Subcutaneous adipose tissue (tissue), 4 donors: ENCODE results near the gene FOXO1. TPM values are rescaled to one million over a fixed set of nuclear protein-coding genes. Genes with fewer than 3 reads are reported as not detected.

Experiments
- CTCF ChIP-seq: fragments of 450-650 bp; IDR thresholded peaks from one replicate; pipeline ENCODE4 v1.5.1; 2016; ENCODE audit warnings: low read depth, mild to moderate bottlenecking, control low read depth, antibody characterized with exemption, moderate library complexity
- total RNA-seq, 4 donors: library from RNA; depleted of rRNA; stranded (reverse); fragments of >200 nt; gene quantifications; one replicate each; pipeline ENCODE4 v1.1.0, GENCODE V29; 2016

The FOXO1 gene
- total RNA-seq, 4 donors from 2014 or later, result 93.0 to 198 (median 134) TPM

GRCh38 chr13:40619479-40619814, 47.0 kb downstream of the FOXO1 start:
- no peak for TF ChIP-seq CTCF

DNA sequence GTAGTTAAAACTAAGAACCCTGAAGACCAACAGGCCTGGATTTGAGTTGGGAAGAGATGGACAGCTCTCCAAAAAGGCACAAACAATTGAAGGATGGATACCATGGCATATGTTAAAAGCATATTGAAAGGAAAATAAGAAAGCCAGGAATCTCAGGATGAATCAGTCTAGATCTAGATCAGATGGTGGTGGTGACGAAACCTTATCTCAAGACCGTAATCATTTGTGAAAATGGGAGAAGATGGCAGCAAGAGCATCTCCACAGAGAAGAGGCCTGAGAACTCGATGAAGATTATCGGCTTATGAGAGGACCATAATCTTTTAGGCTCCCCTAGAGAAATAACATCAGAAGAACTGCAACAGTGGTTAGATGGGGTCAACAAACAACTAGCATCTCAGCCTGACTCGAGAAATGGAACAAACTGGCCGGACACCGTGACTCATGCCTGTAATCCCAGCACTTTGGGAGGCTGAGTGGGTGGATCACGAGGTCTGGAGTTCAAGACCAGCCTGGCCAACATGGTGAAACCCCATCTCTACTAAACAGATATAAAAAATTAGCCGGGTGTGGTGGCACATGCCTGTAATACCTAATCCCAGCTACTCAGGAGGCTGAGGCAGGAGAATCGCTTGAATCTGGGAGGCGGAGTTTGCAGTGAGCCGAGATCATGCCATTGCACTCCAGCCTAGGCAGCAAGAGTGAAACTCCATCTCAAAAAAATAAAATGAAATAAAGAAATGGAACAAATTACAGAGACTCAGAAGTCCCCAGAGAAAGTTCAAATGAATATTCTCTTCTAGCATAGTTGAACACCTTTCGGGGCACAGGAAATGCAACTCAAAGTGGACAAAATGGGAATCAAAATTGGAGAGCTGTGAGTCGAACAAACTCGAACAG, 47.6 kb downstream of the FOXO1 start:
- no peak for TF ChIP-seq CTCF

DNA sequence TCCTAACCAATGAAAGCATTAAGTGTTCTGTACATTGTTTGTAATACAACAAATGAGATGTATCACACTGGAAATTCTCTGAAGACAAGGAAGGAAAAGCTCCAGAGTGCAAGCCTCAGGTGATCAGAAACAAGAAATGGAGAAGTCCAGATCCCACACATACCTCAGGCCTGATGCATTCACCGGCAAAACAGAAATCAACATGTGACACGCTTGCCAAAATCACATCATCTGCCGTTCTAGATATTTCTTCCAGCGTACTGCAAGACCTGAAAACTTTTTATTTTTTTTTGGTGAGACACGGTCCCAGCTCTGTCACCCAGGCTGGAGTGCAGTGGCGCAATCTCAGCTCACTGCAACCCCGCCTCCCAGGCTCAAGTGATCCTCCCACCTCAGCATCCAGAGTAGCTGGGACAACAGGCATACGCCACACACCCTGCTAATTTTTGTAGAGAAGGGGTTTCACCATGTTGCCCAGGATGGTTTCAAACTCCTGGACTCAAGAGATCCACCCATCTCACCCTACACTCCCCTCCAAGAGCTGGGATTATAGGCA, 48.6 kb downstream of the FOXO1 start:
- TF ChIP-seq CTCF, result no peak

- TF ChIP-seq CTCF, result no peak
These were observed 50.8 kb downstream of the FOXO1 start for GRCh38 chr13:40615619-40616018.

DNA sequence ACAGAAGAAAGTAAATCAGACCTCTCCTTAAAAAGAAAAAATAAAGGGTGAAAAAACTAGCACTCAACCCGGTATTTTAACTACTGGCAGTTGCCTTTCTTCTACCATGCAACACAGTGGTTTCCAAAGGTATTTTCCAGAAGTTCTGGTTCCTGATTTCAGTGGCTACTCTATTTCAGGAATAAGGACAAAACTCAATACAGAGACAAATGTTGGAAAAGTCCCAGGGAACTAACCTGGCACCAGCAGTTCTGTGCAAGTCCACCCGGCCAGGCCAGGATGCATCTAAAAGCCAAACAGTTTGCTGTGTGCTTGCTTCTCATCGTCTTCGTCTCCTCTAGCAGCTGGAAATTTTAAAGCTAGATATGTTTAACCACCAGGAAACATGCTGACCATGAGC, 52.5 kb downstream of the FOXO1 start:
- no peak for TF ChIP-seq CTCF

- TF ChIP-seq CTCF, result no peak
These were observed 53.1 kb downstream of the FOXO1 start for GRCh38 chr13:40613192-40613818.

DNA sequence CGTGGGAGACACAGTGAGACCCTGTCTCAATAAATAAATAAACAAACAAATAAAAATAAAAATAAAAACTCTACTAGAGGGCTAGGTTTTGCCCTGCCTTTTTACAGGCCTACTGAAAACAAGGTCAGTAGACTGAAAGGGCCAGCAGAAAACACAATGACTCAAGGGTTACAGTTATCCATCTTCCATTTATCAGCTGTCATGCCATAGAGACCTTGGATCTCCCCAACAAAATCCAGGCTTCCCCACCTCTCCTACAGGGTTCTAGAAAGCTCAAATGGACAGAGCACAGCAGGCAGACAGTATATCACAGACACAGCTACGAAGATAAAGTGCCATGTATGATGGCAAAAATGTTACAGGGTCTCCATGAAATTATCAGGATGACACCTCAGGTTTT, 54.4 kb downstream of the FOXO1 start:
- TF ChIP-seq CTCF, result no peak
